Hepatocyte (in vitro differentiated cells): ENCODE measurements around the gene C1QTNF2.

Experiments used
- CTCF ChIP-seq: fragments of 200-600 bp; sonication (generic); IDR thresholded peaks from 2 replicates; pipeline ENCODE4 v1.5.1; 2016; ENCODE audit warnings: antibody characterized with exemption, mild to moderate bottlenecking; ENCODE audit not compliant: poor library complexity
- EZH2 ChIP-seq: fragments of 200-600 bp; sonication (generic); IDR thresholded peaks from 2 replicates; pipeline ENCODE4 v1.6.1; 2016; ENCODE audit warnings: antibody characterized with exemption, mild to moderate bottlenecking, borderline replicate concordance

DNA sequence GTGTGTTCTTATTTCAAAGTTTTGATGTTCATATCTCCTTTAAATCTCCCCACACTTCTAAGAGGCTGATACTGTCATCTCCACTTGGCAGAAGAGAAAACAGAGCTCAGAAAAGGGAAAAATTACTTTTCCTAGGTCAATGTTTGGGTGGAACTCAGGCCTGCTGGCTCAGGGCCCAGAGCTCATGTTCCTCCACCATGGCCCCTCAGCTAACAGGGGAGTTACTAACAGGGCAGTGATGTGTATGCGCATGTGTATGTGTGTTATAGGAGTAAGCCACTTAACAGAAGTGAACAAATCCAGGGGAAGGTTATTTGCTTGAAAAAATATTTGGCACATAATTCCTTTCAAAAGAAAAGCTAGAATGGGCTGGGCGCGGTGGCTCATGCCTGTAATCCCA is 2.5 kb downstream of the C1QTNF2 start:
- TF ChIP-seq CTCF (no peak), EZH2 (no peak)
